Smooth muscle cell (in vitro differentiated cells): Measurements from ENCODE around the gene RPS15A. TPM values are rescaled to one million over a fixed set of nuclear protein-coding genes. Genes with fewer than 3 reads are reported as not detected.

Experiments used
- DNase-seq: peaks from one replicate; lab custom pipeline; 2025; ENCODE audit not compliant: unreplicated experiment; lab: John Stamatoyannopoulos, UW
- H2AFZ ChIP-seq: fragments of 200-600 bp; sonication (generic); 2 replicates; pipeline ENCODE4 v1.6.0; 2016; ENCODE audit warnings: antibody characterized with exemption, low read depth, mild to moderate bottlenecking
- H3F3A ChIP-seq: fragments of 200-600 bp; sonication (generic); 2 replicates; pipeline ENCODE4 v1.6.0; 2017; ENCODE audit warnings: antibody characterized with exemption, low read depth
- H3K27ac ChIP-seq: fragments of 200-600 bp; sonication (generic); 2 replicates; pipeline ENCODE4 v1.5.1; 2016; ENCODE audit warnings: low read depth, mild to moderate bottlenecking
- H3K27me3 ChIP-seq: fragments of 200-600 bp; sonication (generic); 2 replicates; pipeline ENCODE4 v1.6.1; 2016; ENCODE audit warnings: low read depth, mild to moderate bottlenecking
- H3K36me3 ChIP-seq: fragments of 200-600 bp; sonication (generic); 2 replicates; pipeline ENCODE4 v1.5.1; 2016; ENCODE audit warnings: low read depth
- H3K4me1 ChIP-seq: fragments of 200-600 bp; sonication (generic); 2 replicates; pipeline ENCODE4 v1.5.1; 2016; ENCODE audit warnings: low read depth
- H3K4me2 ChIP-seq: fragments of 200-600 bp; sonication (generic); 2 replicates; pipeline ENCODE4 v1.6.0; 2016; ENCODE audit warnings: mild to moderate bottlenecking
- H3K4me3 ChIP-seq: fragments of 200-600 bp; sonication (generic); 2 replicates; pipeline ENCODE4 v1.5.1; 2016; ENCODE audit warnings: mild to moderate bottlenecking
- H3K79me2 ChIP-seq: fragments of 200-600 bp; sonication (generic); 2 replicates; pipeline ENCODE4 v1.6.0; 2016; ENCODE audit warnings: low read depth, mild to moderate bottlenecking
- H3K9ac ChIP-seq: fragments of 200-600 bp; sonication (generic); 2 replicates; pipeline ENCODE4 v1.6.0; 2016; ENCODE audit warnings: low read depth
- H3K9me3 ChIP-seq: fragments of 200-600 bp; sonication (generic); replicated peaks from 2 replicates; pipeline ENCODE4 v1.5.1; 2016; ENCODE audit warnings: low read depth
- H4K20me1 ChIP-seq: fragments of 200-600 bp; sonication (generic); 2 replicates; pipeline ENCODE4 v1.6.0; 2016; ENCODE audit warnings: low read depth
- CTCF ChIP-seq: fragments of 200-600 bp; sonication (generic); IDR thresholded peaks from 2 replicates; pipeline ENCODE4 v1.5.1; 2017; ENCODE audit warnings: borderline replicate concordance, mild to moderate bottlenecking, antibody characterized with exemption; ENCODE audit not compliant: insufficient read depth, poor library complexity, severe bottlenecking
- WGBS: methylation state at CpG from one replicate; pipeline ENCODE4 v1.1.7; 2016; ENCODE audit warnings: low lambda C conversion rate; 5-methylcytosine and 5-hydroxymethylcytosine counted together
- polyA plus RNA-seq: library from polyadenylated mRNA; unstranded; fragments of >200 nt; fragmentation: Nextera tagmentation; extraction: Ambion mirVana; gene quantifications from 2 replicates; pipeline ENCODE4 v1.2.1, GENCODE V29; 2016
- total RNA-seq: library from RNA; depleted of rRNA; stranded (reverse); fragments of >200 nt; gene quantifications from 2 replicates; pipeline ENCODE4 v1.2.3, GENCODE V29; 2014

Gene RPS15A
- total and polyA plus RNA-seq, 2 experiments from 2014 or later: 589 to 3,271 TPM

GRCh38 chr16:18800775-18801144 is 10.6 kb upstream of the RPS15A start:
- Histone ChIP-seq H3K79me2 (peaks cover 48% of the 10 kb centered on the region), H3K9me3 (no peaks in the 10 kb centered on the region), H3F3A (peaks cover 13% of the 10 kb centered on the region), H3K9ac (peak overlapping the region; percentile 93), H3K4me3 (peak overlapping the region; percentile 75), H3K4me2 (peak overlapping the region; percentile 92), H2AFZ (no peak overlapping the region), H3K36me3 (peaks cover 10% of the 10 kb centered on the region), H3K27ac (peak overlapping the region; percentile 91), H3K4me1 (peaks cover 29% of the 10 kb centered on the region), H4K20me1 (peaks cover 33% of the 10 kb centered on the region), H3K27me3 (no peaks in the 10 kb centered on the region)
- WGBS: 0% methylated on average over 15 of the region's 15 CpGs
- DNase-seq: peak; percentile 27
- TF ChIP-seq CTCF: no peak

GRCh38 chr16:18800293-18800692 is 10.2 kb upstream of the RPS15A start:
- no peaks in the 10 kb centered on the region for H3K27me3 ChIP-seq
- H4K20me1 ChIP-seq: peaks cover 33% of the 10 kb centered on the region
- peak overlapping the region; percentile 93 for H3K9ac ChIP-seq
- peak overlapping the region; percentile 92 for H3K4me2 ChIP-seq
- peaks cover 13% of the 10 kb centered on the region for H3F3A ChIP-seq
- no peaks in the 10 kb centered on the region for H3K9me3 ChIP-seq
- 4% methylated on average over 8 of the region's 8 CpGs for WGBS
- peaks cover 52% of the 10 kb centered on the region for H3K79me2 ChIP-seq
- H2AFZ ChIP-seq: no peak overlapping the region
- H3K36me3 ChIP-seq: peaks cover 15% of the 10 kb centered on the region
- TF ChIP-seq CTCF: no peak
- H3K4me1 ChIP-seq: peaks cover 29% of the 10 kb centered on the region
- peak overlapping the region; percentile 91 for H3K27ac ChIP-seq
- DNase-seq: no peak
- H3K4me3 ChIP-seq: peak overlapping the region; percentile 75

DNA sequence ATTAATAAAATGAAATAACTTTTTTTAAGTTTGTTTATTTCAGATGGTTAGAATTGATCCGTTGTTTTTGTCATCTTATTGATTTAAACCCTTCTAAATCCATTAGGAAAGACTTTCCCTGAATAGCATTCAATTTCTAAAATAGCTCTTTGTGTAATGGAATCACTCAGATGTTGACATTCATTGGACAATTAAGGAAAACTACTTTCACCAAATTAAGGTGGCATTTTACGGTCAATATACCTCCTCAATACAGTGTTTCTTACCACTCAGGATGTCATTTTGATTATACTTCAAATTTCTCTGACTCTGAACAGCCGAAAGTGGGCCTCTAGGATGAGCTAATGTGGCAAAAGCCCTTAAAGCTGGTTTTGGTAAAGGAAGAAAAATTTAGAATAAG is 9.4 kb upstream of the RPS15A start:
- peaks cover 25% of the 10 kb centered on the region for H3K4me1 ChIP-seq
- peak overlapping the region; percentile 92 for H3K4me2 ChIP-seq
- H3K9ac ChIP-seq: peak overlapping the region; percentile 93
- TF ChIP-seq CTCF: no peak
- H2AFZ ChIP-seq: no peak overlapping the region
- WGBS: 82% methylated on average over 3 of the region's 3 CpGs
- no peak for DNase-seq
- peaks cover 56% of the 10 kb centered on the region for H3K79me2 ChIP-seq
- H3K36me3 ChIP-seq: peaks cover 16% of the 10 kb centered on the region
- H3K9me3 ChIP-seq: no peaks in the 10 kb centered on the region
- H3K4me3 ChIP-seq: peak overlapping the region; percentile 75
- peak overlapping the region; percentile 91 for H3K27ac ChIP-seq
- no peaks in the 10 kb centered on the region for H3K27me3 ChIP-seq
- peaks cover 33% of the 10 kb centered on the region for H4K20me1 ChIP-seq
- H3F3A ChIP-seq: peaks cover 8% of the 10 kb centered on the region

- H3K4me3 ChIP-seq: no peak overlapping the region
- WGBS: 97% methylated on average over 4 of the region's 4 CpGs
- peaks cover 16% of the 10 kb centered on the region for H3K36me3 ChIP-seq
- H4K20me1 ChIP-seq: peaks cover 33% of the 10 kb centered on the region
- no peak overlapping the region for H3K27ac ChIP-seq
- H3F3A ChIP-seq: peaks cover 10% of the 10 kb centered on the region
- no peaks in the 10 kb centered on the region for H3K27me3 ChIP-seq
- H3K9me3 ChIP-seq: no peaks in the 10 kb centered on the region
- H2AFZ ChIP-seq: no peak overlapping the region
- TF ChIP-seq CTCF: no peak
- H3K79me2 ChIP-seq: peaks cover 56% of the 10 kb centered on the region
- H3K4me1 ChIP-seq: peaks cover 21% of the 10 kb centered on the region
- no peak overlapping the region for H3K9ac ChIP-seq
- no peak overlapping the region for H3K4me2 ChIP-seq
- DNase-seq: no peak
Measured at GRCh38 chr16:18797746-18798145, 7.6 kb upstream of the RPS15A start.
